ENCODE measurements around the gene PLA2G2C.

- TF ChIP-seq, protein P1, sequence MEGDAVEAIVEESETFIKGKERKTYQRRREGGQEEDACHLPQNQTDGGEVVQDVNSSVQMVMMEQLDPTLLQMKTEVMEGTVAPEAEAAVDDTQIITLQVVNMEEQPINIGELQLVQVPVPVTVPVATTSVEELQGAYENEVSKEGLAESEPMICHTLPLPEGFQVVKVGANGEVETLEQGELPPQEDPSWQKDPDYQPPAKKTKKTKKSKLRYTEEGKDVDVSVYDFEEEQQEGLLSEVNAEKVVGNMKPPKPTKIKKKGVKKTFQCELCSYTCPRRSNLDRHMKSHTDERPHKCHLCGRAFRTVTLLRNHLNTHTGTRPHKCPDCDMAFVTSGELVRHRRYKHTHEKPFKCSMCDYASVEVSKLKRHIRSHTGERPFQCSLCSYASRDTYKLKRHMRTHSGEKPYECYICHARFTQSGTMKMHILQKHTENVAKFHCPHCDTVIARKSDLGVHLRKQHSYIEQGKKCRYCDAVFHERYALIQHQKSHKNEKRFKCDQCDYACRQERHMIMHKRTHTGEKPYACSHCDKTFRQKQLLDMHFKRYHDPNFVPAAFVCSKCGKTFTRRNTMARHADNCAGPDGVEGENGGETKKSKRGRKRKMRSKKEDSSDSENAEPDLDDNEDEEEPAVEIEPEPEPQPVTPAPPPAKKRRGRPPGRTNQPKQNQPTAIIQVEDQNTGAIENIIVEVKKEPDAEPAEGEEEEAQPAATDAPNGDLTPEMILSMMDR (IDR thresholded peaks at IDR 0.05; ENCODE audit: borderline replicate concordance, extremely low read depth, low read length, poor library complexity, severe bottlenecking), result no peak
- TF ChIP-seq EZH2 (IDR thresholded peaks at IDR 0.05; ENCODE audit: borderline replicate concordance, low read depth, low read length, severe bottlenecking), result no peak
Measured at GRCh38 chr1:20136249-20136648, 50.1 kb downstream of the PLA2G2C start.
